T-helper 2 cell (primary cell): ENCODE measurements around the gene RNF223.
A peak's percentile ranks its signal among the peaks of the same experiment; 100 is the strongest.
"Not testable (repeated sequence)": the region's sequence is repeated elsewhere in the genome, so short reads cannot be mapped to it uniquely, and the experiment has no call there.

Experiments used
- DNase-seq, 5 experiments: peaks; one replicate each; pipeline versions ENCODE4 v3.0.0 to v3.0.0-alpha.2; 2012 to 2022

Gene RNF223

DNA sequence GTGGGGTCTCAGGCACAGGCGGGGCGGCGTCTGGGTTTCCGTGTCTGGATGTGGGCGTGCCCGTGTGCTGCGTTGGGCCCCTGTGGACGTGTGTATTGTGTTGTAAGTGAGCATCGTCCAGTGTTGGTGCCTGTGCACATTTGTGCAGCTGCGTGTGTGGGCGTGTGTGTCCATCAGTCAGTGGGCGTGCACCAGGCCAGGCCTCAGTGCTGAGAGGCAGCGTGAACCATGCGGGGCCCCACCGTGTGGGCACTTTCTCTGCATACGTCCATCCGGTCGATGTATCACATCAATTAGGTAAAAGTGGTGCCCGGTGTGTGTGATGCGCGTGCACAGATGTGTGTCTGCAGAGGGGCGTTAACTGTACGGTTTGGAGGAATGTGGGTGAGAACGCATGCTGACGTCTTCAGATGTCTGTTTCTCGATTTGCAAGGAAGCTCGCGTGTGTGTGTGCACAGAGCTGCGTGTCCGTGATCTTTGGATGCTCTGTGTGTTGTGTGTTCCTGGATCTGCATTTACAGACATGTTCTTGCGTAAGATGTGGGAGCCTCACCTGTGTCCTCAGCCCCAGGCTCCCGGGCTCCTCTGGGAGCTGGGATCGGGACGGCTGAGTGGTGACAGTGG, 29.5 kb downstream of the RNF223 start:
- DNase-seq = no peak

DNA sequence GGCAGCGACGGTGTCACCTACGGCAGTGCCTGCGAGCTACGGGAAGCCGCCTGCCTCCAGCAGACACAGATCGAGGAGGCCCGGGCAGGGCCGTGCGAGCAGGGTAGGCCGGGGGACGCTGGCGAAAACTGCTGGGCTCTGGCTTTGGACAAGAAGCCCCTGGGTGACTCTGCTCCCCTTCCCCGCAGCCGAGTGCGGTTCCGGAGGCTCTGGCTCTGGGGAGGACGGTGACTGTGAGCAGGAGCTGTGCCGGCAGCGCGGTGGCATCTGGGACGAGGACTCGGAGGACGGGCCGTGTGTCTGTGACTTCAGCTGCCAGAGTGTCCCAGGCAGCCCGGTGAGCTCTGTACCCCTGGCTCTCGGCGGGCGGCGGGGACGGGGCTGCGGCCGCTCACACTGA, 30.2 kb downstream of the RNF223 start:
- no peak for DNase-seq

DNA sequence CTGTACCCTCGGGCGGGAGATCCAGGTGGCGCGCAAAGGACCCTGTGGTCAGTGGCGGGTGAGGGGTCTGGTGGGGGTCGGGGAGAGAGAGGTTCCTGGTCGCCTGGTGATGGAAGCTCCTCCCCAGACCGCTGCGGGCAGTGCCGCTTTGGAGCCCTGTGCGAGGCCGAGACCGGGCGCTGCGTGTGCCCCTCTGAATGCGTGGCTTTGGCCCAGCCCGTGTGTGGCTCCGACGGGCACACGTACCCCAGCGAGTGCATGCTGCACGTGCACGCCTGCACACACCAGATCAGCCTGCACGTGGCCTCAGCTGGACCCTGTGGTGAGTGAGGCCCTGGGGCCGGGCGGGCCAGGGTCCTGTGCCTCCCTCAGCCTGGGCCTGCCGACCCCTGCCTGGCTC, 30.7 kb downstream of the RNF223 start:
- DNase-seq = no peak

DNA sequence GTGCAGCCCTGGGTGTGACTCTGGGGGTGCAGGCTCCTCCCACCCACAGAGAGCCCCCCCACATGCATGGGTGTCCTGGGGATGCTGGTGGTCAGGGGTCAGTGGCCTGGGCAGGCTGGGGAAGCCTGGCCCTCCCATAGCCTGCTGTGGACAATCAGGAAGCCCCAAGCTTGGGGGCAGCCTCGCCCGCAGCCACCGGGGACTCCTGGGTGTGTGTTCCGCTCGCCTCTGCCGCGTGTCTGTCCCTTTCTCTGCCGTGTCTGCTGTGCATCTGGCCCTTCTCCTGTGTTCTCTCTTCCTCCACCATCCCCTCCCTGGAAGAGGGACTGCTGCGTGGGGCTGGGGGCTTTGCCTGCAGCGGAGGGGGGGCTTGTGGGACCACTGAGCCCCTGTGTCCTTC, 31.3 kb downstream of the RNF223 start:
- DNase-seq = no peak

DNA sequence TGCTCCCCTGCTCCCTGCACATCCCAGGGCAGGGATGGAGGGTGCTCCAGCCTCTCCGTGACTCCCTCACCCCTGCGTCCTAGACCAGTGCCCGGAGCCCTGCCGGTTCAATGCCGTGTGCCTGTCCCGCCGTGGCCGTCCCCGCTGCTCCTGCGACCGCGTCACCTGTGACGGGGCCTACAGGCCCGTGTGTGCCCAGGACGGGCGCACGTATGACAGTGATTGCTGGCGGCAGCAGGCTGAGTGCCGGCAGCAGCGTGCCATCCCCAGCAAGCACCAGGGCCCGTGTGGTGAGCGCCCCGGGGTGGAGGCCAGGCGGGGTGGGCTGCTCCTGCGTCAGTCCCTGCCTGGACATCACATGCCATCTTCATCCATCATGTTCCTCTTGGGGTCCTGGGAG, 32.2 kb downstream of the RNF223 start:
- DNase-seq = no peak

DNA sequence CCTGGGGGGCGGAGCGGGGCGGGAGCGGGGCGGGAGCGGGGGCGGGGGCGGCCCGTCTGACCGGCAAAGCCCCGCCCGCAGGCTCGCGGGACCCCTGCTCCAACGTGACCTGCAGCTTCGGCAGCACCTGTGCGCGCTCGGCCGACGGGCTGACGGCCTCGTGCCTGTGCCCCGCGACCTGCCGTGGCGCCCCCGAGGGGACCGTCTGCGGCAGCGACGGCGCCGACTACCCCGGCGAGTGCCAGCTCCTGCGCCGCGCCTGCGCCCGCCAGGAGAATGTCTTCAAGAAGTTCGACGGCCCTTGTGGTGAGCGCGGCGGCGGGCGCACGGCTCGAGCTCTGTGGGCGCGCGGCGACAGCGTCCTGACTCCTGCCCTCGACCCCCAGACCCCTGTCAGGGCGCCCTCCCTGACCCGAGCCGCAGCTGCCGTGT, 33.0 kb downstream of the RNF223 start:
- no peak for DNase-seq

DNA sequence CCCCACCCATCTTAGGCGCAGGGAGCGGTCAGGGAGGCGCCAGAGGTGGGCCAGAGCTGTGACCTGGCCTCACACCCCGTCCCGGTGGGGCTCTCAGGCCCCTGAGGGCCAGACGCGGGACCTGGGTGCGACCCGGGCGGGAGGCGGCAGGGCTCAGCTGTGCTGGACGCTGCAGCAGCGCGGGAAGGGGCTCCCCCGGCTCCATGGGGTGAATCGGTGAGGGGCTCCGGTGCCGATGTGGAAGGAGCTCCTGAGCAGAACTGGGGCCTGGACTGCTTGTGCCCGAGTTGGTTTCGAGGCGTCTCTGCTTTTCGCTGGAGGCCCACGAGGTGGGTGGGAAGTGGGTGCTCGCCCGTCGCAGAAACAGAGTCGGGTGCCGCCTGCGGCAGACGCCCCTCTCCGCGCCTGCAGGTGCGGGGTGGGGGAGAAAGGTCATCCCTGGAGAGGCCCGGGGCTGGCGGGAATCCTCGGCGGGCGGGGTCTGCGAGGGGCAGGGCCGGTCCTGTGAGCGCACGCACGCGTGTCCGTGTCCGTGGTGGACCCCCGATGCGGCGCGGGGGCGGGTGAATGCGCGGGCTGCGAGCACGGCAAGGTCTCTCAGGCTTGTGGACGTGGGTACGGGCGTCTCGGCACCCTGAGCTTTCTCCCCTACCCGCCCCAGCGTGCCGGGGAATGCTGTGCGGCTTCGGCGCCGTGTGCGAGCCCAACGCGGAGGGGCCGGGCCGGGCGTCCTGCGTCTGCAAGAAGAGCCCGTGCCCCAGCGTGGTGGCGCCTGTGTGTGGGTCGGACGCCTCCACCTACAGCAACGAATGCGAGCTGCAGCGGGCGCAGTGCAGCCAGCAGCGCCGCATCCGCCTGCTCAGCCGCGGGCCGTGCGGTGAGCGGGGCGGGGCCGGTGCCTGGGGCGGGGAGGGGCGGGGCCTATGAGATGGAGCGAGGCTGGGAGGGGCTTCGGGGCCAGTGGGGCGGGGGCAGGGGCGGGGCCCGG, 33.8 kb downstream of the RNF223 start:
- DNase-seq = peak; percentile 60 to 93 (median 72)

DNA sequence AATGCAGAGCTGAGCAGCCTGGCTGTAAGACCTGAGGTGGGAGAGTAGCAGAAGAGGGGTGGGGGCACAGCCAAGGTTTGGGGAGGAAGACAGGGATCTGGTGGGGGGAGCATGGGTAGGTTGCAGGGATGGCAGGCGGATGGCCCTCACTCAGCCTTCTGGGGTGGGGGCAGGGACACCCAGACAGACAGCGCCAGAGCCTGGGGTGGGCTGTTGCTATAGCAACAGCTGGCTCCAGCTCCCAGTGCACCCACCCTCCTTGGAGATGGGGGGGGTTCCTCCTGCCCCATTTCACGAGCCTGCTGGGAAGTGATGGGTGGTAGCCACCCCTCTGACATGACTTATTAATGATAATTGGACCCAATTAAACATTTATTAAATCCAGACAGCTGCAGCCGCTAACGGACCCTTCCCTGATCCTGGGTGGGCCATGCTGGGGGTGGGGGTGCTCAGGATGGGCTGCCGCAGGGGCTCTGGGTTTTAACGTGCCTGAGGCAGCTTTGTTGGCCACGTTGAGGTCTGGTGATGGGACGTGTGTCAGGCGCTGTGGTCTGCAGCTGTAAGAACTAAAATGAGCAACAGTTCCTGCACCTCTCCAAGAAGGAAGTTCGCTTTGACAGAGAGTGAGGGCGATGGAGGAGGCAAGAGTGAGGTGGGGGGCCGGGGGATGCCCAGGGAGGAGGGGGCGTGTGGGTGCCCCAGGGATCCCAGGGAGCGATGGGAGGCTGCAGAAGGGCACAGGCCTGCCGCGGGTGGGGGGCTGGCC, 34.8 kb downstream of the RNF223 start:
- DNase-seq = peak in 1 of 5 experiments; percentile 59

DNA sequence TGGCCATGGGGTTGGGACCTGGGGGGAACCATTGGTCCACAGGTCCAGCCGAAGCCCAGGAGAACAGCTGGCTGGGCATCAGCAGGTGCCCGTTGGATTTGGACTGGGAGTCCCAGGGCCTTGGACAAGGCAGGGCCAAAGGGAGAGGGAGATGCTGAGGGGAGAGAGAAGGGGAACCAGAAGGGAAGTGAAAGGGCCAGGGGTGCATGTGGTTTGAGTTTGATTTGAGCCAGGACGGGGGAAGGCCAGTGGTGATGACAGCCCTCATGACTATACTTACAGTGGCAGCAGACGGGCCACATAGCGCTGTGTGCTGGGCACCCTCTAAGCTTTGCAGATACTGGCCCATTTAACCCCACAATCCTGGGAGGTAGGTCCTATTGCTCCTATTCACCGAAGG, 35.4 kb downstream of the RNF223 start:
- no peak for DNase-seq

DNA sequence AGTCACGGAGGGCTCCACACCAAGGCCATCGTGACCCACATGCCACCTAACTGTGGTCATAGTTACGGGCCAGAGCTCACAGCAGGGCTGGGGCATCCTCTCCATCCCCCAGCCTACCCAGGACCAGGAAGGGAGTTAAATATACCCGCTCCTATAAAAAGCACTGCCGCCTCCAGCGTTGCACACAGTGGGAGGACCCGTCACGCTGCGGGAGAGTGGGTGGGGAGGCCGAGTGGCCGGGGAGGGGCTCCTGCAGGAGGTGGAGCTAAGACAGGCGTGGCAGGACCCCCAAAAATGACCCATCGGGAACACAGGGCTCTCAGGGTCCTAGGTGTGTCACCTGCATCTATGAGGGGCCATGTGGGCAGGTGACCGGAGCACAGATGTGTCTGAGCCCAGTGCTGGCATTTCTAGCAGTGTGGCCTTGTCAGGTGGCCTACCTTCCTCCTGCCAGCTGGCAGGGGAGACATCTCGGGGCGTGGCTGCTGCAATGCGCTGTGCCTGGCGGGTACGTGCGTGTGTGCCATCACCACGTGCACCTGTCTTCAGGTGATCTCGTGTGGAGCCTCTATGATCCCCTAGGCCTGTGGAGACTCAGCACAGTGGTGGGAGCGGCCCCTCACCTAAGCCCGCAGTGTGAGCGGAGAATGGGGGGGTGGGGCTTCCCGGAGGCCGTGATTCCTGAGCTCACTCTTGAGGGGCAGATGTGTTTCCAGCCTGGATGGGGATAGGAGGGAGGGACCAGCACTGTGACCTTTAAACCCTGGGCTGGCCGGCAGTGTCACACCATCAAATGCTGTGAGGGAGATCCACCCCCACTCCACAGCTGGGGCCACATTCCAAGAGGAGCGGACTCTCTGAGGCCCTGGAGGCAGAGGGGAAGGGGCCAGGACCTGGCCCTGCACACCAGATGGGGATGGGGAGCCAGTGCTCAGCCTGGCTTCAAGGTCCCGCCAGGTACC, 36.5 kb downstream of the RNF223 start:
- DNase-seq = no peak

DNA sequence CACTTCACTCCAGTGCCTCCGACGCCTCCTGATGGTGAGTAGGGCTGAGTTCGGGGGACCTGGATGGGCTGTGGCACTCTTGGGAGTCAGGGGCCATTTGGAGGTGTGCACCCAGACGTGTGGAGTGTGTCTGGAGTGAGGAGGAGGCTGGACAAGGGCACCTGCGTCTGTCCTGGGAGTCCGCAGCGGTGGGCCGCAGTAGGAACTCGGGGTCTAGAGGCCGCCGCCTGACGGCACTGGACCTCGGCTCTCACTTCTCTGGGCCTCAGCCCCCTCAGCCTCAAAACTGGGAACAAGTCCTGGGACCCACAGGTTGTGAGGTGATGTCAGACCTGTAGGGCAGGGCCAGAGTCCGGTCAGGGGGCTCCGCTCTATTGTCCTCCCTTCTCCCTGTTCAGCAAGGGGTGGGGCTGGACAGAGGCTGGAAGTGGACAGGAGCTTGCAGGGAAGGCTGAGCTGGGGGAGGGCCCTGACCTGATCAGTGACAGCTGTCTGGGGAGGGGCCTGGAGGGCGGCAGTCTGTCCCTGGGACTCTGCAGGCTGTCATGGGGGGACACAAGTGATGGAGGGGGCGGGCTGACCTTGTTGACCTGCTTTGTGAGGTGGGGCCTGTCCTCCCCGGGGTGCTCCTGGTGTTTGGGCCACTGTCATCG, 38.7 kb downstream of the RNF223 start:
- DNase-seq = no peak

DNA sequence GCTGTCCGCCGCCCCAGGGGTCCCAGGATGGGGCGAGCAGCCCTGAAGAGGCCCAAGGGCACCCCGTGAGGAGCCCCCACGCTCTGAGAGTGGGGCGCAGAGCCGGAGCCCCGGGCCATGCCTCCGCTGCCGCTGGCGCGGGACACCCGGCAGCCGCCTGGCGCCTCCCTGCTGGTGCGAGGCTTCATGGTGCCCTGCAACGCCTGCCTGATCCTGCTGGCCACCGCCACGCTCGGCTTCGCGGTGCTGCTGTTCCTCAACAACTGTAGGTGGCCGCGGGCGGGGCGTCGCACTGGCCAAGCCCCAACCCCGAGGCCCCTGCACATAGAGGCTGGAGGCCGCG, 39.7 kb downstream of the RNF223 start:
- no peak for DNase-seq

DNA sequence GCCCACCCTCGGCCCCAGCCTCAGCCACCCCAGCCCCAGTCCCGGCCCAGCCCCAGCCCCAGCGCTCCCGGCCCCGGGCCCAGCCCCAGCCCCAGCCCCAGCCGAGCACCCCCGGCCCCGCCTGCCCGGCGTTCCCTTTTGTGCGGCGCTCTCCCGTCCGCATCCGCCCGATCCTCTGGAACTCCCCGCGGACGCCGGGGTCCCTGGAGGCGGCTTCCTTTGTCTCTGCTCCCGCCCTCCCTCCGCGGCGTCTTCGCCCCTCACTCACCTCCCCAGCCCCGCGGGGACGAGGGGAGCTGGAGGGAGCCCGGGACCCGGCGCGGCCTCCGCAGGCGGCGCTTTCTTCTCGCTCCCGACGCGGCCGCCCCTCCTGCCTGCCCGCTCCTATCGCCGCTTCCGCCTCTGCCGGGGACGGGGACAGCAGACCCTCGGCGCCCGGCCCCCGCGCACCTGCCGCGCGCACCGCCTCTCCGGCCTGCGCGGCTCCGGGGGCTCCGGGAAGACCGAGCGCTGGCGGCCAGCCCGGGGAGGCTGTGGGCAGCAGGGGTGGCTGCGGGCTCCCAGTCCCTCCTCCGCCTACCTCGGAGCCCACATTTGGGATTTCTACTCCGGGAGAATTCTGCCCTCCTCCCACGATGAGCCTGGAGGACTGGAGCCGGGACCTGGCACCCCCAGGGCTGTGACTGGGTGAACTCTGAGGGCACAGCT, 40.2 kb downstream of the RNF223 start:
- DNase-seq = no peak

DNA sequence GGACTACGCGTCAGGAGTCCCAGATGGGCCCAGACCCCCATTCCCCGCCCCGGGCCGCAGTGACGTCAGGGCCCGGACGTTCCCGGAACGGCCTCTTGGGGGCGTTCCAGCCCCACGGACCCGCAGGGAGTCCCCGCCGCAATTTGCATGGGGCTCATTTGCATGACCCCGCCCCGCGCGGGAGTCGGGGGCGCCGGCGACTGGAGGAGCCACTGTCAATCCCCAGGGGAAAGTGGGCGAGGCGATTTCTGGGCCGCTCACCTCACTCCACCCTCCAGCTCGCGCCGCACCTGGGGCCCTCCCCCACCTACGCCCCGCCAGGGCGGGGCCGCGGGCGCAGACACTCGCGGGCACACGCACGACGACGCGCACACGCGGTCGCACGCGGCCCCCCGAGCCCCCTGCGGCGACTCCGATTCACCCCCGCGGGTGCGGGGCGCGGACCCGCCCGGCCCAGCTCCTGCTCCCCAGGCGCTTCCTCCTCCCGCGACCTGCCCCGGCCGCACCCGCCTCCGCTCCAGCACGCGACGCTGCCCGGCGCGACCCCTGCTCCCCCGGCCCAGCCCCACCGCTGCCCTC, 41.0 kb downstream of the RNF223 start:
- peak; percentile 65 to 85 (median 77) for DNase-seq

DNA sequence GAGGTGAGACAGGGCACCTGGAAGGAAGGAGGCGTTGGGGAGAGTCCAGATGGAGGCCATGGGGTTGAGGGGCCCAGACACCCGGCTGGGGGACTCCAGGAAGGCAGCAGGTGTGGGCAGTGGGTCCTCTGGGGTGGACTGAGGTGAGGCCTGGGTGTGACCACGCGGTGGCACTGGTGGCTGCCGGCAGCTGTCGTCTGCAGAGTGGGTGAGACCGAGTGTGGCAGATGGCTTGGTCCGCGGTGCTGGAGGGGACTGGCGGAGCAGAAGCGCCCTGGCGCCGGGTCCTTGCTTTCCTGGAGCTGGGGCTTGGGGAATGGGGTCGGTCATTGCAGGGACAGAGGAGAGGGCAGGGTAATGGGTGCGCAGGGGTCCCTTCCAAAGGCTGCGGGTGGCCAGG, 41.7 kb downstream of the RNF223 start:
- no peak for DNase-seq

DNA sequence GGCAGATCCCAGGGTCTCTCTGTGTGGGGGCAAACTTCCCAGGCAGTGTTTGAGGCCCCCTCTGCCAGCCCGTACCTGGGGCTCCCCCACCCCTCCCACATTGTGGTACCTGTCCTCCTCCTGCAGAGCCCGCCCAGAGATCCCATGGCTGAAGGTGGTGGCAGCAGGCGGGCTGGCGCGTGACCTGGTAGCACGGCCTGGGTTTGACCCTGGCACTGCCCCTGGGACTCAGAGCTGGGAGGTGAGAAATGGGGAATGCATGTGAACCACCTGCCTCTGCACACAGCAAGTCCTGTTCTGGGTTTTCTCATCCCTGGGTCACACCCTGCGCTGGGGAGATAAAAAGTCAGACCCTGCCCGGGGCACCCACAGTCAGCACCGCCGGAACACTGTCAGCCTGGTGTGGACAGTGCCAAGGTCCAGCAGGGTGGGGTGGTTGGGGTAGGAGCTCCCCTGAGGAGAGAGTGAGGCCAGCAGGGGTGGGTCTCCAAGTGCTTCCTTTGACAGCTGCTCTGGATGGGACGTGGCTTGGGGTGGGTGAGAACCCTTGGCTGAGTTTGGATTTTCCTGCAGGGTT, 42.4 kb downstream of the RNF223 start:
- DNase-seq = no peak

DNA sequence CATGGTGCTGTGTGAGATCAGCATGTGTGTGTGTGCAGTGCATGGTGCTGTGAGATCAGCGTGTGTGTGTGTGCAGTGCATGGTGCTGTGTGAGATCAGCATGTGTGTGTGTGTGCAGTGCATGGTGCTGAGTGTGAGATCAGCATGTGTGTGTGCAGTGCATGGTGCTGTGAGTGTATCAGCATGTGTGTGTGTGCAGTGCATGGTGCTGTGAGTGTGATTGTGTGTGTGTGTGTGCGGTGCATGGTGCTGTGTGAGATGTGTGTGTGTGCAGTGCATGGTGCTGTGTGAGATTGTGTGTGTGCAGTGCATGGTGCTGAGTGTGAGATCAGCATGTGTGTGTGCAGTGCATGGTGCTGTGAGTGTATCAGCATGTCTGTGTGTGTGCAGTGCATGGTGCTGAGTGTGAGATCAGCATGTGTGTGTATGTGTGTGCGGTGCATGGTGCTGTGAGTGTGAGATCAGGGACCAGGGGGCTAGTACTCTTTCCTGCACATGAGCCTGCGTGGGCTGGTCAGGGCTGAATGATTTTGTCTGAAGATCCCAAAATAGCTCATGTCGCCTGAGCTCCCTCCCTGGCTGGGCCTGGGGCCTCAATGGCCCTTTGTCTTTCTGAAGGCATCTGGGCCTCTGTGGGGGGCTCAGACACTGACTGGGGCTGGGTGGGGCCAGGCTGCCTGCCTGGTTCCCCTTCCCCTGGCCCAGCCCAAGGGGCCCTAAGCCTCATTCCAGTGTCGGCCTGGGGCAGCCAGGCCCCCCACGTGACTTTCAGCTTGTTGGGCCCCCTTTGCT, 43.0 kb downstream of the RNF223 start:
- not testable (repeated sequence) for DNase-seq

DNA sequence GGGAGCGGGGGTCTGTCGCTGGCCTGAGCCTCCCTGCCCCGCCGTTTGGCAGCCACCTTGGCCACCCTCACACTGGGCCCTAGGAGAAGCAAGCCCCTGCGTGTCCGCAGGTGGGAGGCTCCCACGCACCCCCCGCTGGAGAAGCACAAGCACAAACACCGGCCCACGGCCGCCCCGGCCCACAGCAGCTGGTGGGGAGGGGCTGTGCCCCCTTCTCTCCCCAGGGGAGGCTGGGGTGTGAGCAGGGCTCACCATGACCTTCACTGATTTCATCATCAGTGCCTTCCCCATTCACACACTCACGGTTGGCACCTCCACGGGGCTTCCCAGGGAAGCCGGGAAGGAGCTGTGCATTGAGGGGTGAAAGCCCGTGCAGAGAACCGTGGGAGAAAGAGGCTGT, 46.3 kb downstream of the RNF223 start:
- DNase-seq = no peak
